ENCODE data around the gene SCN1B. TPM values are rescaled to one million over a fixed set of nuclear protein-coding genes. Genes with fewer than 3 reads are reported as not detected.

The SCN1B gene
- 1 to 10 TPM; 3.5 to 6.6 TPM for total RNA-seq
- 7.5 TPM for polyA plus RNA-seq (ENCODE audit: insufficient read depth, low read depth, low replicate concordance)
- long read RNA-seq, donor 1 = 0 reads
- long read RNA-seq, donor 2 = 0 reads

DNA sequence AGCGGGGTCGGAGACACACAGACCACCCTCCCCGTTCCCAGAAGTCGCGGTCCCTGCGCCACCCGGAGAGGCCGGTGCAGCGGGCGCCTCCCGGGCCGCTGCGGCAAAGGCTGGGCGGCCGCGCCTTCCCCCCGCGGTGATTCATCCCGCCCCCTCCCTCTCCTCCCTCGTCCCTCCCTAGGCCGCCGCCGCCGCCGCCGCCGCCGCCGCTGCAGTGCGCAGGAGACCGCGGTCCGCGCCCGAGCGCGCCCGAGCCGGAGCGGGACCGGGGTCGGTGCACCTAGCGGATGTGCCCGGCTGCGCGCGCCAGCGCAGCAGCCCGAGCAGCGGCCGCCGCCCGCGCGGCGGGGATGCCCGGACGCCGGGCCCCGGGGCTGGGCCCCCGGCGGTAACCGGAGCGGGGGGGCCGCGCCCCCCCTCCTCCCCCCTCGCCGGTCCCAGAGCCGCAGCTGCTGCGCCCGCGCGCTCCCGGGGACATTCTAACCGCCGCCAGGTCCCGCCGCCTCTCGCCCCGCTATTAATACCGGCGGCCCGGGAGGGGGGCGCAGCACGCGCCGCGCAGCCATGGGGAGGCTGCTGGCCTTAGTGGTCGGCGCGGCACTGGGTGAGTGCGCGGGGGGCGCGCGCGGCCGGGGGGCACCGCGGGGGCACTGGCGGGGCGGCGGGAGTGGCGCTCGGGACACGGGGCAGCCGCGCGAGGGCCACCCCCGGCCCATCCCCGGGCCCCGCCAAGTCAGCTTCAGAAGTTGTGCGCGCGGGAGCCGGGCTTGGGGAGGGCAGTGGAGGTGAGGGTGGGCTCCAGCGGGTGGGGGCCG lies at the start of gene SCN1B:
SCN1B (plus strand) TSS at position 214 of the 815 bp plus-strand sequence; CDS start at position 565, 351 bp downstream.
- 1% methylated on average over 47 of the region's 118 CpGs; no CpG with 5 or more reads in 1 of the 2 donors for WGBS, 2 donors
- intact Hi-C loops (cut with DNase I; ENCODE audit: low total_unique reads) = no loop called here
- Histone ChIP-seq H3K27ac (peak within 1 kb of the TSS in 1 of 2 donors; percentile 24), H3K4me3 (peak within 1 kb of the TSS; percentile 54 to 61), H3K27me3 (no peaks in the 10 kb centered on the region), H3K9me3 (no peaks in the 10 kb centered on the region), H3K4me1 (no peaks in the 10 kb centered on the region), H3K36me3 (ENCODE audit: low read depth, missing control alignments) (no peaks in the 10 kb centered on the region)
- no peak for TF ChIP-seq POLR2A (IDR thresholded peaks at IDR 0.05)
- TF ChIP-seq, protein P1, sequence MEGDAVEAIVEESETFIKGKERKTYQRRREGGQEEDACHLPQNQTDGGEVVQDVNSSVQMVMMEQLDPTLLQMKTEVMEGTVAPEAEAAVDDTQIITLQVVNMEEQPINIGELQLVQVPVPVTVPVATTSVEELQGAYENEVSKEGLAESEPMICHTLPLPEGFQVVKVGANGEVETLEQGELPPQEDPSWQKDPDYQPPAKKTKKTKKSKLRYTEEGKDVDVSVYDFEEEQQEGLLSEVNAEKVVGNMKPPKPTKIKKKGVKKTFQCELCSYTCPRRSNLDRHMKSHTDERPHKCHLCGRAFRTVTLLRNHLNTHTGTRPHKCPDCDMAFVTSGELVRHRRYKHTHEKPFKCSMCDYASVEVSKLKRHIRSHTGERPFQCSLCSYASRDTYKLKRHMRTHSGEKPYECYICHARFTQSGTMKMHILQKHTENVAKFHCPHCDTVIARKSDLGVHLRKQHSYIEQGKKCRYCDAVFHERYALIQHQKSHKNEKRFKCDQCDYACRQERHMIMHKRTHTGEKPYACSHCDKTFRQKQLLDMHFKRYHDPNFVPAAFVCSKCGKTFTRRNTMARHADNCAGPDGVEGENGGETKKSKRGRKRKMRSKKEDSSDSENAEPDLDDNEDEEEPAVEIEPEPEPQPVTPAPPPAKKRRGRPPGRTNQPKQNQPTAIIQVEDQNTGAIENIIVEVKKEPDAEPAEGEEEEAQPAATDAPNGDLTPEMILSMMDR (IDR thresholded peaks at IDR 0.05) = no peak
- peak; percentile 42 for DNase-seq

DNA sequence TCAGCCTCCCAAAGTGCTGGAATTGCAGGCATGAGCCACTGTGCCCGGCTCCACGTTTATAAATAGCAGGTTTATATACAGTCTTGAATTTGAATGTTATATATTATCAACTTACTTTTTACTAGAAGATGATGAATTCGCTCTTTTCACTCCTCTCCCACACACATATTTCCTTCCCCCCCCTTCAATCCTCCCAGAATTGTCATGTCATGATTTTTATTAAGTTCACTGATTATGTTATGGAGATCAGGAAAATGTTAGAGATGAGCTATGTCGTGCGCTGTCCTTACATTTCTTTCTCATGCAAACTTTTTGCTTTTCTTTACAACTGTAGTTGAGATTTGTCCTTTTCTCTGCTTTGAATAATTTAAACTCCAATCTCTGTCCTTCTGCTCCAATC lies 48.0 kb upstream of the SCN1B start:
- Histone ChIP-seq H3K9me3 (no peaks in the 10 kb centered on the region), H3K27me3 (no peaks in the 10 kb centered on the region), H3K4me3 (no peak overlapping the region), H3K36me3 (ENCODE audit: low read depth, missing control alignments) (no peaks in the 10 kb centered on the region), H3K4me1 (no peaks in the 10 kb centered on the region), H3K27ac (no peak overlapping the region)
- 59 to 75% methylated on average over 5 of the region's 5 CpGs for WGBS, 2 donors
- TF ChIP-seq, protein P1 (IDR thresholded peaks at IDR 0.05) = no peak
- no peak for TF ChIP-seq POLR2A (IDR thresholded peaks at IDR 0.05)
- no peak for DNase-seq
- intact Hi-C loops (cut with DNase I; ENCODE audit: low total_unique reads) = no loop called here

DNA sequence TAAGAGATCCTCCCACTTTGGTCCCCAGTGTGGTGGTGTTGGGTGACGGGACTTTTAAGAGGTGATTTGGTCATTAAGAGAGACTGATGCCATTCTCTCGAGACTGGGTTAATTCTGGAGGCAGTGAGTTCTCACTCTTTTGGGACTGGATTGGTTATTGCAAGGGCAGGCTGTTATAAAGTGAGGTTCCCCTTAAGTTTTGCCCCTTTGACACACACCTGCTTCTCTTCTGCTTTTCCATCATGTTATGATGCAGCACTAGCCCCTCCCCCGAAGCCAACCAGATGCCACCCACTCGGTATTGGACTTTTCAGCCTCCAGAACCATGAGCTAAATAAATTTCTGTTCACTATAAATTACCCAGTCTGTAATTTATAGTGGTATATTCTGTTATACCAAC lies 46.5 kb upstream of the SCN1B start:
- intact Hi-C loops (cut with DNase I; ENCODE audit: low total_unique reads) = no loop called here
- H3K9me3 ChIP-seq = no peaks in the 10 kb centered on the region
- 94% methylated on average over 4 of the region's 4 CpGs for WGBS, 2 donors
- H3K27ac ChIP-seq = no peak overlapping the region
- no peak overlapping the region for H3K4me3 ChIP-seq
- no peak for DNase-seq
- H3K36me3 ChIP-seq (ENCODE audit: low read depth, missing control alignments) = no peaks in the 10 kb centered on the region
- no peaks in the 10 kb centered on the region for H3K4me1 ChIP-seq
- H3K27me3 ChIP-seq = no peaks in the 10 kb centered on the region
- TF ChIP-seq, protein P1 (IDR thresholded peaks at IDR 0.05) = no peak
- no peak for TF ChIP-seq POLR2A (IDR thresholded peaks at IDR 0.05)

- DNase-seq = no peak
- Histone ChIP-seq H3K27me3 (no peaks in the 10 kb centered on the region), H3K27ac (no peak overlapping the region), H3K4me1 (no peaks in the 10 kb centered on the region), H3K4me3 (no peak overlapping the region), H3K9me3 (no peaks in the 10 kb centered on the region), H3K36me3 (ENCODE audit: low read depth, missing control alignments) (no peaks in the 10 kb centered on the region)
- TF ChIP-seq POLR2A (IDR thresholded peaks at IDR 0.05) = no peak
- TF ChIP-seq, protein P1 (IDR thresholded peaks at IDR 0.05) = no peak
- intact Hi-C loops (cut with DNase I; ENCODE audit: low total_unique reads) = no loop called here
- WGBS, 2 donors = 94% methylated on average over 3 of the region's 3 CpGs
Observed at GRCh38 chr19:34984287-34984686, 46.0 kb upstream of the SCN1B start.
